Measurements from ENCODE around the gene POLR3B. TPM values are rescaled to one million over a fixed set of nuclear protein-coding genes. Genes with fewer than 3 reads are reported as not detected.

Gene POLR3B
- total and polyA plus RNA-seq, 9 of the 15 experiments (the other 6 are each of a cell fraction or from before 2014, with no cell fraction given), result 7.6 to 17.9 (median 14.4) TPM

DNA sequence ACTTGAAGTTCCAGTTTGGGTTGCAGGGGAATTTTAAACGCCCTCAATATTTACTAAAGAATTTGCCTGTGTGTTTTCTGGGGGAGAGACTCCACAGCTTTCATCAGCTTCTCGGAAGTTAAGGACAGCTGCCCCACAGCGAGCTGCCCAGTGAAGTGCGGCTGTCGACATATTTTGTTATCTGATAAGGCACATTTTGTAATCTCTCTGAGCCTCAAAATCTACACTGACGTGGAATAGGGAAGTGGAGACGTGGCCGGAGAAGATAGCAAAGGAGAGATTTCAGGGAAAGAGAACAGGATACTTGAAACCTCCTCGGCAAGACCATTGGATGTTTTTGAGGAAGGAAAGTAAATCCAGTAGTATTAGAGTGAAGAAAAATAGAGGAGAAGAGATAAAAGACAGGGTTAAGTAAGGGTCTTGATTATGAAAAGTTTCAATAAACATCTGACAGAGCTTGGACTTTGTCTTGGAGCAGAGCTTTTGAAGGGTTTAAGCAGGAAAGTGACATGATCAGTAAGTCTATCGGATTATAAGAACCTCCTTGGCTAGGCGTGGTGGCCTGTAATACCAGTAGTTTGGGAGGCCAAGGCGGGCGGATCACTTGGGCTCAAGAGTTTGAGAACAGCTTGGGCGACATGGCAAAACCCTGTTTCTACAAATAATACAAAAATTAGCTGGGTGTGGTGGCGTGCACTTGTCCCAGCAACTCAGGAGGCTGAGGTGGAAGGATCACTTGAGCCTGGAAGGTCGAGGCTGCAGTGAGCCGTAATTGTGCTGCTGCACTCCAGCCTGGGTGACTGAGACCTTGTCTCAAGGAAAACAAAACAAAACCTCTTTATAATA lies 1.1 kb downstream of the POLR3B start (continued):
- TF ChIP-seq ZBTB34 (CRISPR knock-in tag; IDR thresholded peaks at IDR 0.05), result no peak
- peak; percentile 44 for TF ChIP-seq KDM5B (IDR thresholded peaks at IDR 0.05; ENCODE audit: insufficient replicate concordance, low read depth, low read length)
- TF ChIP-seq ARID4B (CRISPR knock-in tag; IDR thresholded peaks at IDR 0.05), result no peak
- no peak for TF ChIP-seq PCBP1 (IDR thresholded peaks at IDR 0.05; ENCODE audit: low read depth, low read length, poor library complexity, severe bottlenecking)
- TF ChIP-seq MBD2 (IDR thresholded peaks at IDR 0.05; ENCODE audit: borderline replicate concordance, low read depth), result 0 out of 2 replicates have a peak, but pooled peaks have one; percentile 38
- no peak for TF ChIP-seq RBM22 (IDR thresholded peaks at IDR 0.05; ENCODE audit: low read depth, low read length, poor library complexity, severe bottlenecking)
- no peak for TF ChIP-seq ZNF316 (IDR thresholded peaks at IDR 0.05)
- peak in 1 of 2 experiments; percentile 76; a peak in 1 of 4 replicates for TF ChIP-seq ZMIZ1 (IDR thresholded peaks at IDR 0.05; ENCODE audit: low read depth in 2 of 2, low read length in 2 of 2)
- no peak for TF ChIP-seq CAMTA2 (CRISPR knock-in tag; conservative IDR thresholded peaks at IDR 0.05)
- peak; percentile 79; the same call in 1 of the 2 replicates for TF ChIP-seq CC2D1A (IDR thresholded peaks at IDR 0.05)
- TF ChIP-seq HOMEZ (CRISPR knock-in tag; IDR thresholded peaks at IDR 0.05), result no peak
- TF ChIP-seq ZNF639 (CRISPR knock-in tag; conservative IDR thresholded peaks at IDR 0.05 in 1 of 2, IDR thresholded peaks at IDR 0.05 in 1 of 2), result peak in 1 of 2 experiments; percentile 87; a peak in 2 of 4 replicates

Data from K562 (cell line).